B cell (primary cell): ENCODE data around the gene USP46. TPM values are rescaled to one million over a fixed set of nuclear protein-coding genes. Genes with fewer than 3 reads are reported as not detected.

Experiments
- ATAC-seq: fragments of 200-7000 bp; cut with Tn5 transposase; one replicate; pipeline ENCODE4 v1.10.0; 2021; ENCODE audit warnings: low read depth, mild to moderate bottlenecking, moderate number of reproducible peaks, moderate library complexity
- CTCF ChIA-PET: fragments of 350-600 bp; sonication (Branson Sonifier 250); formaldehyde crosslinking; loops from one replicate; lab custom pipeline; 2021; ENCODE audit warnings: antibody characterized with exemption, inconsistent platforms; lab: Charles Lee
- POLR2A ChIA-PET: fragments of 350-600 bp; sonication (Branson Sonifier 250); formaldehyde crosslinking; loops from one replicate; lab custom pipeline; 2021; ENCODE audit warnings: antibody characterized with exemption; lab: Charles Lee
- DNase-seq: peaks from one replicate; pipeline ENCODE4 v3.0.0; 2013
- H2AFZ ChIP-seq: 2 replicates; pipeline ENCODE4 v1.6.1; 2012; ENCODE audit warnings: mild to moderate bottlenecking, low read depth, low read length; ENCODE audit not compliant: insufficient read depth, poor library complexity, severe bottlenecking
- H3K27ac ChIP-seq, 2 donors: 1 replicate in 1 of 2; 2 replicates in 1 of 2; pipeline ENCODE4 v1.5.1; 2012 to 2013; ENCODE audit warnings: low read length in 2 of 2, mild to moderate bottlenecking in 2 of 2, moderate library complexity in 1 of 2
- H3K27me3 ChIP-seq, 4 experiments: fragments of 200-600 bp in 1 of 4; sonication (generic) in 1 of 4; replicated peaks in 1 of 4; 1 replicate in 2 of 4; 2 replicates in 2 of 4; pipeline versions ENCODE4 v1.6.1 to v1.7.0; 2013 to 2016; ENCODE audit warnings: low read length in 3 of 4, mild to moderate bottlenecking in 2 of 4, mixed read lengths in 1 of 4, moderate library complexity in 1 of 4; ENCODE audit not compliant: insufficient read depth in 4 of 4, control insufficient read depth in 3 of 4; ENCODE audit errors: control extremely low read depth in 1 of 4
- H3K36me3 ChIP-seq, 2 experiments: replicated peaks in 1 of 2; 1 replicate in 1 of 2; 2 replicates in 1 of 2; pipeline versions ENCODE4 v1.6.1 to v1.7.1; 2013; ENCODE audit warnings: low read length in 1 of 2; ENCODE audit not compliant: insufficient read depth in 2 of 2, control insufficient read depth in 1 of 2; ENCODE audit errors: control extremely low read depth in 1 of 2, extremely low read depth in 1 of 2
- H3K4me1 ChIP-seq, 2 donors: fragments of 200-600 bp in 1 of 2; sonication (generic) in 1 of 2; 1 replicate in 1 of 2; 2 replicates in 1 of 2; pipeline versions ENCODE4 v1.5.1 to v1.6.1; 2013 to 2017; ENCODE audit warnings: low read length in 2 of 2; ENCODE audit not compliant: control insufficient read depth in 2 of 2, insufficient read depth in 2 of 2
- H3K4me2 ChIP-seq: replicated peaks from 2 replicates; pipeline ENCODE3; 2012; ENCODE audit warnings: mild to moderate bottlenecking, low read depth, low read length; ENCODE audit not compliant: poor library complexity, severe bottlenecking
- H3K4me3 ChIP-seq, 5 experiments: fragments of 200-600 bp in 1 of 5; sonication (generic) in 1 of 5; 1 replicate in 3 of 5; 2 replicates in 2 of 5; pipeline versions ENCODE4 v1.5.1 to v1.7.0; 2011 to 2016; ENCODE audit warnings: low read length in 4 of 5, mild to moderate bottlenecking in 4 of 5, low read depth in 2 of 5, control low read depth in 1 of 5, moderate library complexity in 1 of 5; ENCODE audit not compliant: insufficient read depth in 1 of 5; ENCODE audit errors: control extremely low read depth in 1 of 5, extremely low read depth in 1 of 5
- H3K79me2 ChIP-seq: fragments of 200-600 bp; sonication (generic); one replicate; pipeline ENCODE4 v1.6.0; 2016; ENCODE audit warnings: low read length; ENCODE audit not compliant: control insufficient read depth, insufficient read depth
- H3K9ac ChIP-seq: fragments of 200-600 bp; sonication (generic); 2 replicates; pipeline ENCODE4 v1.6.1; 2017; ENCODE audit warnings: mild to moderate bottlenecking, low read length, moderate library complexity
- H3K9me3 ChIP-seq, 3 donors: one replicate each; pipeline versions ENCODE4 v1.6.1 to v1.7.1; 2013; ENCODE audit warnings: low read length in 2 of 3; ENCODE audit not compliant: control insufficient read depth in 2 of 3, insufficient read depth in 1 of 3; ENCODE audit errors: control extremely low read depth in 1 of 3
- H4K20me1 ChIP-seq: 2 replicates; pipeline ENCODE4 v1.6.0; 2012; ENCODE audit warnings: mild to moderate bottlenecking, low read length; ENCODE audit not compliant: insufficient read depth, control insufficient read depth, poor library complexity, severe bottlenecking
- H3K27ac Mint-ChIP-seq: one replicate; pipeline ENCODE4 v1.8.0; 2021; ENCODE audit warnings: mixed read lengths
- H3K27me3 Mint-ChIP-seq: one replicate; pipeline ENCODE4 v1.8.0; 2021; ENCODE audit warnings: mixed read lengths
- H3K4me1 Mint-ChIP-seq: one replicate; pipeline ENCODE4 v1.8.0; 2021; ENCODE audit warnings: mixed read lengths
- H3K4me3 Mint-ChIP-seq: one replicate; pipeline ENCODE4 v1.8.0; 2021; ENCODE audit warnings: mixed read lengths
- H3K9me3 Mint-ChIP-seq: one replicate; pipeline ENCODE4 v1.8.0; 2022; ENCODE audit warnings: mixed read lengths; ENCODE audit not compliant: insufficient read depth
- EZH2 ChIP-seq: IDR thresholded peaks from 2 replicates; pipeline ENCODE4 v1.6.1; 2012; ENCODE audit warnings: borderline replicate concordance, low read depth, mild to moderate bottlenecking, moderate library complexity, low read length; ENCODE audit not compliant: insufficient read depth, poor library complexity, severe bottlenecking
- WGBS: methylation state at CpG from one replicate; pipeline ENCODE4 v1.1.5; 2013; ENCODE audit warnings: missing lambda C conversion rate; ENCODE audit not compliant: insufficient coverage; 5-methylcytosine and 5-hydroxymethylcytosine counted together
- intact Hi-C: fragments of 100-400 bp; cut with micrococcal nuclease; formaldehyde crosslinking; loops from one replicate; pipeline ENCODE4 v1.10.0; 2022
- polyA plus RNA-seq: library from polyadenylated mRNA; depleted of rRNA; stranded (reverse); fragments of >200 nt; gene quantifications from 2 replicates; pipeline ENCODE4 v1.2.3, GENCODE V29; 2012
- total RNA-seq, 2 donors: library from RNA; stranded (reverse); fragments of 120-200 nt in 1 of 2; gene quantifications; 1 replicate in 1 of 2; 2 replicates in 1 of 2; pipeline versions ENCODE4 v1.2.3 to v1.2.4, GENCODE V29; 2013 to 2022
- TF ChIP-seq, protein P1 (sequence below): fragments of 200-600 bp; IDR thresholded peaks from one replicate; pipeline ENCODE4 v1.8.0; 2022; ENCODE audit warnings: antibody characterized with exemption, mild to moderate bottlenecking

USP46 gene
- total and polyA plus RNA-seq, 2 donors (not counting 1 experiment from before 2014, with no cell fraction given), result 1.8 to 11.8 TPM

- H3K4me3 ChIP-seq, result peak overlapping the region in 1 of 5 experiments; percentile 86
- no peaks in the 10 kb centered on the region for H3K36me3 ChIP-seq
- Mint-ChIP-seq H3K9me3 (no peaks in the 10 kb centered on the region), H3K27ac (peak overlapping the region; percentile 67), H3K4me3 (peak overlapping the region; percentile 79), H3K4me1 (peaks cover 25% of the 10 kb centered on the region), H3K27me3 (no peaks in the 10 kb centered on the region)
- H3K4me1 ChIP-seq, result peaks cover 10 to 14% of the 10 kb centered on the region in 2 donors
- intact Hi-C loops, result loop anchor here (1.0 to 2.0 kb wide), 2 partner anchors 64 to 205 kb away; partner anchors contain the start of gene RASL11B
- no peak overlapping the region for H3K27ac ChIP-seq
- ChIA-PET POLR2A (interaction anchor here (0.6 to 5.0 kb wide), 3 partner anchors 54 to 103 kb away, joined by 4 to 27 read pairs (median 6); no protein-coding TSS in a partner anchor), CTCF (interaction anchor here (0.8 to 1.0 kb wide), 2 partner anchors 55 to 66 kb away, joined by 3 read pairs; no protein-coding TSS in a partner anchor)
- ATAC-seq (no peak), DNase-seq (peak; percentile 22)
- TF ChIP-seq, protein P1, sequence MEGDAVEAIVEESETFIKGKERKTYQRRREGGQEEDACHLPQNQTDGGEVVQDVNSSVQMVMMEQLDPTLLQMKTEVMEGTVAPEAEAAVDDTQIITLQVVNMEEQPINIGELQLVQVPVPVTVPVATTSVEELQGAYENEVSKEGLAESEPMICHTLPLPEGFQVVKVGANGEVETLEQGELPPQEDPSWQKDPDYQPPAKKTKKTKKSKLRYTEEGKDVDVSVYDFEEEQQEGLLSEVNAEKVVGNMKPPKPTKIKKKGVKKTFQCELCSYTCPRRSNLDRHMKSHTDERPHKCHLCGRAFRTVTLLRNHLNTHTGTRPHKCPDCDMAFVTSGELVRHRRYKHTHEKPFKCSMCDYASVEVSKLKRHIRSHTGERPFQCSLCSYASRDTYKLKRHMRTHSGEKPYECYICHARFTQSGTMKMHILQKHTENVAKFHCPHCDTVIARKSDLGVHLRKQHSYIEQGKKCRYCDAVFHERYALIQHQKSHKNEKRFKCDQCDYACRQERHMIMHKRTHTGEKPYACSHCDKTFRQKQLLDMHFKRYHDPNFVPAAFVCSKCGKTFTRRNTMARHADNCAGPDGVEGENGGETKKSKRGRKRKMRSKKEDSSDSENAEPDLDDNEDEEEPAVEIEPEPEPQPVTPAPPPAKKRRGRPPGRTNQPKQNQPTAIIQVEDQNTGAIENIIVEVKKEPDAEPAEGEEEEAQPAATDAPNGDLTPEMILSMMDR, result no peak
- no peak for TF ChIP-seq EZH2
- H2AFZ ChIP-seq, result peak overlapping the region; percentile 86
- H3K9ac ChIP-seq, result no peak overlapping the region
- H3K79me2 ChIP-seq, result peaks cover 3% of the 10 kb centered on the region
- peak overlapping the region; percentile 91 for H3K4me2 ChIP-seq
- H3K27me3 ChIP-seq, result no peaks in the 10 kb centered on the region
- peaks cover 0 to 1% (median 0%) of the 10 kb centered on the region in 3 donors for H3K9me3 ChIP-seq
- 96% methylated on average over 12 of the region's 18 CpGs for WGBS
- no peaks in the 10 kb centered on the region for H4K20me1 ChIP-seq
Observed at GRCh38 chr4:52657618-52658501, 1.2 kb downstream of the USP46 start.

- Mint-ChIP-seq H3K9me3 (no peaks in the 10 kb centered on the region), H3K4me3 (peak overlapping the region; percentile 79), H3K4me1 (peaks cover 25% of the 10 kb centered on the region), H3K27me3 (no peaks in the 10 kb centered on the region), H3K27ac (peak overlapping the region; percentile 67)
- Histone ChIP-seq H3K79me2 (peaks cover 3% of the 10 kb centered on the region), H4K20me1 (no peaks in the 10 kb centered on the region), H3K27ac (no peak overlapping the region), H3K4me2 (no peak overlapping the region), H3K9ac (no peak overlapping the region), H3K4me1 (peaks cover 10 to 14% of the 10 kb centered on the region in 2 donors), H2AFZ (no peak overlapping the region), H3K36me3 (no peaks in the 10 kb centered on the region), H3K27me3 (no peaks in the 10 kb centered on the region), H3K9me3 (no peaks in the 10 kb centered on the region), H3K4me3 (no peak overlapping the region)
- ChIA-PET POLR2A (interaction anchor here (5.0 kb wide), 1 partner anchor 55 kb away, joined by 27 read pairs; no protein-coding TSS in a partner anchor), CTCF (no interaction called here)
- TF ChIP-seq, protein P1, result no peak
- TF ChIP-seq EZH2, result no peak
- DNase-seq (no peak), ATAC-seq (no peak)
- intact Hi-C loops, result no loop called here
- WGBS, result 100% methylated on average over 4 of the region's 8 CpGs
Observed at GRCh38 chr4:52657292-52657617, 1.8 kb downstream of the USP46 start.
